Transverse colon (tissue), 4 donors: ENCODE data around the gene SLC36A3. TPM values are rescaled to one million over a fixed set of nuclear protein-coding genes. Genes with fewer than 3 reads are reported as not detected.

Source experiments
- DNase-seq: peaks from one replicate; pipeline ENCODE4 v3.0.0-alpha.2; 2019
- H3K27ac ChIP-seq, 4 donors: fragments of 200-600 bp; sonication (generic); 2 replicates each; pipeline ENCODE4 v1.5.1; 2016 to 2018; ENCODE audit warnings: inconsistent platforms in 4 of 4
- H3K27me3 ChIP-seq: fragments of 200-600 bp; sonication (generic); 2 replicates; pipeline ENCODE4 v1.5.1; 2017; ENCODE audit warnings: inconsistent platforms
- H3K36me3 ChIP-seq, 4 donors: fragments of 200-600 bp; sonication (generic); 2 replicates each; pipeline ENCODE4 v1.5.1; 2017 to 2019; ENCODE audit warnings: inconsistent platforms in 4 of 4
- H3K4me1 ChIP-seq, 4 donors: fragments of 200-600 bp; sonication (generic); 2 replicates each; pipeline ENCODE4 v1.5.1; 2017 to 2020; ENCODE audit warnings: inconsistent platforms in 4 of 4
- H3K4me3 ChIP-seq, 4 donors: fragments of 200-600 bp; sonication (generic); 1 replicate in 1 of 4; 2 replicates in 3 of 4; pipeline versions ENCODE4 v1.5.1 to v1.6.1; 2017 to 2019; ENCODE audit warnings: inconsistent platforms in 4 of 4
- H3K9me3 ChIP-seq, 2 donors: fragments of 200-600 bp; sonication (generic); 2 replicates each; pipeline ENCODE4 v1.5.1; 2017 to 2019; ENCODE audit warnings: inconsistent platforms in 2 of 2
- EP300 ChIP-seq: sonication (generic); formaldehyde crosslinking; IDR thresholded peaks from one replicate; pipeline ENCODE4 v1.6.1; 2017; ENCODE audit warnings: antibody characterized with exemption, low read depth
- POLR2A ChIP-seq: fragments of 450-650 bp; IDR thresholded peaks from one replicate; pipeline ENCODE4 v1.6.1; 2016; ENCODE audit warnings: antibody characterized with exemption, mild to moderate bottlenecking, moderate library complexity
- POLR2AphosphoS5 ChIP-seq, 3 donors: sonication (generic); formaldehyde crosslinking; IDR thresholded peaks; one replicate each; pipeline ENCODE4 v1.6.1; 2016; ENCODE audit warnings: antibody characterized with exemption in 3 of 3
- WGBS, 2 donors: methylation state at CpG; one replicate each; pipeline ENCODE4 v1.1.5; 2018; ENCODE audit warnings: low coverage in 1 of 2; 5-methylcytosine and 5-hydroxymethylcytosine counted together
- in situ Hi-C, 4 donors: fragments of 200-750 bp; cut with MboI; loops; one replicate each; pipeline versions ENCODE4 v1.15.0 to v1.15.1; 2017; ENCODE audit warnings: low sequenced_read_pairs in 3 of 4, low pct_ligation_motif_present in 1 of 4, low pct_unique_long_range_greater_than_20kb in 1 of 4
- intact Hi-C: fragments of 100-400 bp; cut with DNase I; formaldehyde crosslinking; loops from one replicate; pipeline ENCODE4 v1.15.1; 2023; ENCODE audit warnings: low total_unique reads
- total RNA-seq, 4 donors: library from RNA; depleted of rRNA; stranded (reverse); fragments of >200 nt; gene quantifications; one replicate each; pipeline ENCODE4 v1.1.0, GENCODE V29; 2016
- TF ChIP-seq, protein P1 (sequence below), 5 experiments: fragments of 200-600 bp in 3 of 5; fragments of 450-650 bp in 2 of 5; sonication (generic) in 3 of 5; IDR thresholded peaks; 1 replicate in 2 of 5; 2 replicates in 3 of 5; pipeline ENCODE4 v1.5.1; 2016 to 2017; ENCODE audit warnings: antibody characterized with exemption in 5 of 5, inconsistent platforms in 3 of 5, mild to moderate bottlenecking in 2 of 5, moderate library complexity in 1 of 5

SLC36A3 gene
- total RNA-seq, 4 donors from 2014 or later: not detected

DNA sequence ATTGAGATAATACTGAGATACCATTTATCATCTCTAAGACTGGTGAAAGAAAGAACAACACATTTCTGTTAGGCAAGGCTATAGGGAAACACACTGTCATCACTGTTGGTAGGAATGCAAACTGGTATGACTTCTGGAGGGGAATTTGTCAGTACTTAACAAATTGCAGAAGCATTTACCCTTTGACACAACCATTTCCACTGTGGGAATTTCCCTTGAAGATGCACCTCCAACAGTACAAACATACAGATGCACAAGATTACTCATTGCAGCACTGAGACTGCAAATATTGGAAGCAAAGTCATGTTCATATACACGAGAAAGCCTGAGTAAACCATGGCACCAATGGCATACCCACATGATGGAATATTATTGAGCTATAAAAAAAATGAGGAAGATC lies 33.0 kb downstream of the SLC36A3 start:
- 58 to 88% methylated on average over 1 of the region's 1 CpG for WGBS, 2 donors

DNA sequence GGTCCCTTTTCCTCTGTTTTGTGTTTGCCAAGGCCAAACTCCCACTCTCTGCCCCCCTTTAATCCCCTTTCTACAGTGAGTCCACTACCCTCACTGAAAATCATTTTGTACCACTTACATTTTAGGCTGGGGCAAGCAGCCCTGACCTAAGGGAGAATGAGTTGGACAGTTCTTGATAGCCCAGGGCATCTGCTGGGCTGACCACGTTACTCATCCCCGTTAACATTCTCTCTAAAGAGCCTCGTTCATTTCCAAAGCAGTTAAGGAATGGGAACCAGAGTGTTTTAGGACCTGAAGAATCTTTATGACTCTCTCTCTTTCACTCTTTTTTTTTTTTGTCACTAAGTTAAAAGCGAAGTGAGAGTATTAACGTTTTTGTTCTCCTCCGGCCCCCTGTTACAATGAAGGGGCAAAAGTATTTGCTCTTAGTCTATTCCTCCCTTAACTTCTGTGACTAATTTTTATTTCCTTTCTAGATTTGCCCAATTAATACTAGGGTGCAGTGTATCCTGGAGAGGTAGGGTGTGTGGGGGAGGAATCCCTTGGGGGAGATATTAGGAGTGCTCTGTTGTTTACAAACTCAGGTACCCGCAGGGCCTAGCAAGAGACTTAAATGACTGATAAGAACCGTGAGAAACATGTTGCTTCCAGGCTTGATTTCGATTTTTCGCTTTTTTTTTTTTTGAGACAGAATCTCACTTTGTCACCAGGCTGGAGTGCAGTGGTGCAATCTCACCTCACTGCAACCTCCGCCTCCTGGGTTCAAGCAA lies 35.9 kb downstream of the SLC36A3 start:
- Histone ChIP-seq H3K36me3 (peaks cover 0 to 10% (median 6%) of the 10 kb centered on the region in 4 donors), H3K4me3 (no peak overlapping the region), H3K9me3 (no peaks in the 10 kb centered on the region), H3K4me1 (peaks cover 0 to 10% (median 2%) of the 10 kb centered on the region in 4 donors), H3K27me3 (no peaks in the 10 kb centered on the region), H3K27ac (no peak overlapping the region)
- in situ Hi-C loops: no loop called here
- intact Hi-C loops: no loop called here
- WGBS, 2 donors: 88 to 91% methylated on average over 10 to 11 of the region's 11 CpGs
- DNase-seq: no peak
- TF ChIP-seq POLR2AphosphoS5 (IDR thresholded peaks at IDR 0.05) (no peak), EP300 (no peak)

More for the DNA sequence above, 33.0 kb downstream of the SLC36A3 start:
- H3K27me3 ChIP-seq: no peaks in the 10 kb centered on the region
- H3K4me1 ChIP-seq: no peaks in the 10 kb centered on the region
- no peak for DNase-seq
- no peak for TF ChIP-seq EP300
- TF ChIP-seq, protein P1, sequence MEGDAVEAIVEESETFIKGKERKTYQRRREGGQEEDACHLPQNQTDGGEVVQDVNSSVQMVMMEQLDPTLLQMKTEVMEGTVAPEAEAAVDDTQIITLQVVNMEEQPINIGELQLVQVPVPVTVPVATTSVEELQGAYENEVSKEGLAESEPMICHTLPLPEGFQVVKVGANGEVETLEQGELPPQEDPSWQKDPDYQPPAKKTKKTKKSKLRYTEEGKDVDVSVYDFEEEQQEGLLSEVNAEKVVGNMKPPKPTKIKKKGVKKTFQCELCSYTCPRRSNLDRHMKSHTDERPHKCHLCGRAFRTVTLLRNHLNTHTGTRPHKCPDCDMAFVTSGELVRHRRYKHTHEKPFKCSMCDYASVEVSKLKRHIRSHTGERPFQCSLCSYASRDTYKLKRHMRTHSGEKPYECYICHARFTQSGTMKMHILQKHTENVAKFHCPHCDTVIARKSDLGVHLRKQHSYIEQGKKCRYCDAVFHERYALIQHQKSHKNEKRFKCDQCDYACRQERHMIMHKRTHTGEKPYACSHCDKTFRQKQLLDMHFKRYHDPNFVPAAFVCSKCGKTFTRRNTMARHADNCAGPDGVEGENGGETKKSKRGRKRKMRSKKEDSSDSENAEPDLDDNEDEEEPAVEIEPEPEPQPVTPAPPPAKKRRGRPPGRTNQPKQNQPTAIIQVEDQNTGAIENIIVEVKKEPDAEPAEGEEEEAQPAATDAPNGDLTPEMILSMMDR (IDR thresholded peaks at IDR 0.05): no peak
- TF ChIP-seq POLR2AphosphoS5 (IDR thresholded peaks at IDR 0.05): no peak
- TF ChIP-seq POLR2A: no peak
- H3K9me3 ChIP-seq: no peaks in the 10 kb centered on the region
- H3K4me3 ChIP-seq: no peak overlapping the region
- H3K36me3 ChIP-seq: peaks cover 0 to 10% (median 6%) of the 10 kb centered on the region in 4 donors
- in situ Hi-C loops (no loop called here), intact Hi-C loops (no loop called here)
- H3K27ac ChIP-seq: no peak overlapping the region

- Histone ChIP-seq H3K27ac (no peak overlapping the region), H3K4me1 (peaks cover 0 to 10% (median 2%) of the 10 kb centered on the region in 4 donors), H3K27me3 (no peaks in the 10 kb centered on the region), H3K9me3 (no peaks in the 10 kb centered on the region), H3K36me3 (peaks cover 0 to 16% (median 6%) of the 10 kb centered on the region in 4 donors), H3K4me3 (no peak overlapping the region)
- in situ Hi-C loops: no loop called here
- TF ChIP-seq POLR2A (no peak), POLR2AphosphoS5 (IDR thresholded peaks at IDR 0.05) (no peak), EP300 (no peak)
- TF ChIP-seq, protein P1 (IDR thresholded peaks at IDR 0.05): no peak
- DNase-seq: no peak
- WGBS, 2 donors: 27% methylated on average over 1 of the region's 1 CpG; no CpG with 5 or more reads in 1 of the 2 donors
- intact Hi-C loops: no loop called here
Measured at GRCh38 chr5:151264113-151264512, 39.5 kb downstream of the SLC36A3 start.

DNA sequence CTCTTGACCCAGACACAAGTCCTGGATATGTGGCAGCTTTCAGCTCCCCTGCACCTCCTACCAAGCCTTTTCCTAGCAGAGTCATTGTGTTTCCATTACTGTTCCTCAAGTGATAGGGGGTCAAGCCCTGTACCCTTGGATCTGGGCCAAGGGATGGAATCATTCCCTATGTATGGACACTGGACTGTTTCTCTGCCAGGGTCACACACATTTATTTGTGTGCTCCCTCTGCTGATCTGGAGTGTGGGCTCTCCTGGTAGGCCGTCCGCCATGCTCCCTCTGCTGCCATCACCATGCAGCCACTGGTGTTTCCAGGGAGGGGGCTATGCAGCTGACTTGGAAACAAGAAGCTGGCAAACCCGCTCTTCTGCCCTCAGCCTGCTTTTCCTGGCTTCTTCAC lies 41.0 kb downstream of the SLC36A3 start:
- Histone ChIP-seq H3K27ac (no peak overlapping the region), H3K4me1 (peaks cover 0 to 13% (median 2%) of the 10 kb centered on the region in 4 donors), H3K4me3 (no peak overlapping the region), H3K27me3 (no peaks in the 10 kb centered on the region), H3K36me3 (peaks cover 0 to 16% (median 6%) of the 10 kb centered on the region in 4 donors), H3K9me3 (no peaks in the 10 kb centered on the region)
- in situ Hi-C loops (no loop called here), intact Hi-C loops (no loop called here)
- TF ChIP-seq, protein P1 (IDR thresholded peaks at IDR 0.05): no peak
- TF ChIP-seq POLR2A (no peak), EP300 (no peak), POLR2AphosphoS5 (IDR thresholded peaks at IDR 0.05) (no peak)
- no peak for DNase-seq
- WGBS, 2 donors: 92% methylated on average over 3 of the region's 3 CpGs; no CpG with 5 or more reads in 1 of the 2 donors
